ENCODE data around the gene KCTD10. TPM values are rescaled to one million over a fixed set of nuclear protein-coding genes. Genes with fewer than 3 reads are reported as not detected.
"Not testable (repeated sequence)": the region's sequence is repeated elsewhere in the genome, so short reads cannot be mapped to it uniquely, and the experiment has no call there.

The KCTD10 gene
- total RNA-seq, 1 experiment from 2014 or later = 44.9 TPM

- TF ChIP-seq CTCF (IDR thresholded peaks at IDR 0.05; ENCODE audit: unreplicated experiment) = no peak
- ChIA-PET CTCF (interaction anchor here (0.6 to 1.3 kb wide), 3 partner anchors 11 to 241 kb away, joined by 3 to 6 read pairs (median 3); no protein-coding TSS in a partner anchor), POLR2A (interaction anchor here (1.0 kb wide), 2 partner anchors 10 to 18 kb away, joined by 3 to 4 read pairs; no protein-coding TSS in a partner anchor)
- Mint-ChIP-seq H3K9me3 (ENCODE audit: unreplicated experiment) (no peaks in the 10 kb centered on the region), H3K27ac (ENCODE audit: low read depth, unreplicated experiment) (no peak overlapping the region), H3K4me1 (ENCODE audit: insufficient read depth, unreplicated experiment) (peaks cover 5% of the 10 kb centered on the region), H3K4me3 (ENCODE audit: unreplicated experiment) (no peak overlapping the region), H3K36me3 (ENCODE audit: insufficient read depth, unreplicated experiment) (peaks cover 36% of the 10 kb centered on the region), H3K27me3 (ENCODE audit: insufficient read depth, unreplicated experiment) (no peaks in the 10 kb centered on the region)
- intact Hi-C loops (cut with micrococcal nuclease) = no loop called here
- BruUV-seq (replicated peaks) = no TSS peak
- DNase-seq (ENCODE audit: unreplicated experiment) = no peak
Observed at GRCh38 chr12:109443794-109444193, 33.3 kb downstream of the KCTD10 start.

- no peak for TF ChIP-seq CTCF (IDR thresholded peaks at IDR 0.05; ENCODE audit: unreplicated experiment)
- Mint-ChIP-seq H3K9me3 (ENCODE audit: unreplicated experiment) (no peaks in the 10 kb centered on the region), H3K4me1 (ENCODE audit: insufficient read depth, unreplicated experiment) (peaks cover 5% of the 10 kb centered on the region), H3K27me3 (ENCODE audit: insufficient read depth, unreplicated experiment) (no peaks in the 10 kb centered on the region), H3K36me3 (ENCODE audit: insufficient read depth, unreplicated experiment) (peaks cover 28% of the 10 kb centered on the region), H3K27ac (ENCODE audit: low read depth, unreplicated experiment) (no peak overlapping the region), H3K4me3 (ENCODE audit: unreplicated experiment) (no peak overlapping the region)
- intact Hi-C loops (cut with micrococcal nuclease) = no loop called here
- ChIA-PET POLR2A (no interaction called here), CTCF (no interaction called here)
- BruUV-seq (replicated peaks) = no TSS peak
- DNase-seq (ENCODE audit: unreplicated experiment) = no peak
Observed at GRCh38 chr12:109440851-109441490, 36.1 kb downstream of the KCTD10 start.

- H3K9me3 Mint-ChIP-seq (ENCODE audit: unreplicated experiment); DNase-seq (ENCODE audit: unreplicated experiment); H3K27me3 Mint-ChIP-seq (ENCODE audit: insufficient read depth, unreplicated experiment); intact Hi-C loops (cut with micrococcal nuclease); H3K4me3 Mint-ChIP-seq (ENCODE audit: unreplicated experiment); BruUV-seq (replicated peaks); H3K4me1 Mint-ChIP-seq (ENCODE audit: insufficient read depth, unreplicated experiment); H3K27ac Mint-ChIP-seq (ENCODE audit: low read depth, unreplicated experiment): not testable (repeated sequence)
- ChIA-PET POLR2A (interaction anchor here (1.3 kb wide), 1 partner anchor 10 kb away, joined by 3 read pairs; no protein-coding TSS in a partner anchor), CTCF (interaction anchor here (0.9 kb wide), 1 partner anchor 30 kb away, joined by 3 read pairs; no protein-coding TSS in a partner anchor)
- H3K36me3 Mint-ChIP-seq (ENCODE audit: insufficient read depth, unreplicated experiment) = peaks cover 18% of the 10 kb centered on the region
Observed at GRCh38 chr12:109439951-109440350, 37.1 kb downstream of the KCTD10 start.

- POLR2A ChIA-PET = interaction anchor here (1.3 kb wide), 1 partner anchor 11 kb away, joined by 3 read pairs; no protein-coding TSS in a partner anchor
Observed at GRCh38 chr12:109439181-109439580, 37.9 kb downstream of the KCTD10 start.

More at GRCh38 chr12:109439181-109439580, 37.9 kb downstream of the KCTD10 start:
- CTCF ChIA-PET = interaction anchor here (0.7 to 1.0 kb wide), 3 partner anchors 11 to 215 kb away, joined by 3 to 5 read pairs (median 3); no protein-coding TSS in a partner anchor
- BruUV-seq (replicated peaks) = no TSS peak
- no peak for TF ChIP-seq CTCF (IDR thresholded peaks at IDR 0.05; ENCODE audit: unreplicated experiment)
- intact Hi-C loops (cut with micrococcal nuclease) = no loop called here
- DNase-seq (ENCODE audit: unreplicated experiment) = no peak
- H3K36me3 Mint-ChIP-seq (ENCODE audit: insufficient read depth, unreplicated experiment) = peaks cover 12% of the 10 kb centered on the region
- H3K27ac Mint-ChIP-seq (ENCODE audit: low read depth, unreplicated experiment) = no peak overlapping the region
- peaks cover 4% of the 10 kb centered on the region for H3K4me1 Mint-ChIP-seq (ENCODE audit: insufficient read depth, unreplicated experiment)
- no peaks in the 10 kb centered on the region for H3K9me3 Mint-ChIP-seq (ENCODE audit: unreplicated experiment)
- no peak overlapping the region for H3K4me3 Mint-ChIP-seq (ENCODE audit: unreplicated experiment)
- H3K27me3 Mint-ChIP-seq (ENCODE audit: insufficient read depth, unreplicated experiment) = no peaks in the 10 kb centered on the region

All from MCF 10A (cell line).